Breast epithelium (tissue), 4 donors: ENCODE measurements around the gene S100Z. TPM values are rescaled to one million over a fixed set of nuclear protein-coding genes. Genes with fewer than 3 reads are reported as not detected.
"Not testable (repeated sequence)": the region's sequence is repeated elsewhere in the genome, so short reads cannot be mapped to it uniquely, and the experiment has no call there.

ENCODE experiments used
- DNase-seq, 2 donors: peaks; one replicate each; pipeline ENCODE4 v3.0.0-alpha.2; 2019; ENCODE audit warnings: low spot score in 2 of 2
- H3K27ac ChIP-seq, 2 donors: fragments of 200-600 bp; sonication (generic) in 1 of 2; one replicate each; pipeline ENCODE4 v1.5.1; 2016 to 2019; ENCODE audit warnings: mild to moderate bottlenecking in 1 of 2
- H3K27me3 ChIP-seq, 2 donors: fragments of 200-600 bp; sonication (generic) in 1 of 2; one replicate each; pipeline versions ENCODE4 v1.5.1 to v1.6.0; 2017 to 2019; ENCODE audit warnings: control low read depth in 1 of 2, mild to moderate bottlenecking in 1 of 2
- H3K36me3 ChIP-seq: fragments of 200-600 bp; one replicate; pipeline ENCODE4 v1.5.1; 2019
- H3K4me1 ChIP-seq, 2 donors: fragments of 200-600 bp; sonication (generic); one replicate each; pipeline ENCODE4 v1.5.1; 2016 to 2019; ENCODE audit warnings: control low read depth in 1 of 2
- H3K4me3 ChIP-seq, 3 donors: fragments of 200-600 bp; sonication (generic); 1 replicate in 2 of 3; 2 replicates in 1 of 3; pipeline ENCODE4 v1.5.1; 2016 to 2019; ENCODE audit warnings: mild to moderate bottlenecking in 3 of 3, moderate library complexity in 2 of 3
- H3K9me3 ChIP-seq, 2 donors: fragments of 200-600 bp; sonication (generic) in 1 of 2; one replicate each; pipeline ENCODE4 v1.5.1; 2016 to 2019; ENCODE audit warnings: control low read depth in 1 of 2
- CTCF ChIP-seq, 3 donors: fragments of 450-650 bp; IDR thresholded peaks; one replicate each; pipeline ENCODE4 v1.5.1; 2016 to 2017; ENCODE audit warnings: antibody characterized with exemption in 3 of 3, mild to moderate bottlenecking in 3 of 3, moderate library complexity in 3 of 3
- POLR2A ChIP-seq: fragments of 450-650 bp; IDR thresholded peaks from one replicate; pipeline ENCODE4 v1.6.1; 2016; ENCODE audit warnings: antibody characterized with exemption, mild to moderate bottlenecking, moderate library complexity
- POLR2AphosphoS5 ChIP-seq, 3 donors: sonication (generic); formaldehyde crosslinking; IDR thresholded peaks; one replicate each; pipeline ENCODE4 v1.6.1; 2017; ENCODE audit warnings: antibody characterized with exemption in 3 of 3
- intact Hi-C: fragments of 100-400 bp; cut with DNase I; formaldehyde crosslinking; loops from one replicate; pipeline ENCODE4 v1.15.1; 2023; ENCODE audit warnings: low total_unique reads
- total RNA-seq, 3 donors: library from RNA; depleted of rRNA; stranded (reverse); fragments of >200 nt; gene quantifications; one replicate each; pipeline ENCODE4 v1.1.0, GENCODE V29; 2016

S100Z gene
- total RNA-seq, 3 donors from 2014 or later: 0.33 to 1.0 TPM; not detected in 1

GRCh38 chr5:76941442-76941841, 91.6 kb downstream of the S100Z start:
- Histone ChIP-seq H3K36me3 (no peaks in the 10 kb centered on the region), H3K27me3 (no peaks in the 10 kb centered on the region), H3K27ac (no peak overlapping the region), H3K4me3 (no peak overlapping the region), H3K4me1 (no peaks in the 10 kb centered on the region), H3K9me3 (no peaks in the 10 kb centered on the region)
- intact Hi-C loops: no loop called here
- no peak for DNase-seq
- no peak for TF ChIP-seq POLR2AphosphoS5 (IDR thresholded peaks at IDR 0.05)
- no peak for TF ChIP-seq POLR2A
- no peak for TF ChIP-seq CTCF (IDR thresholded peaks at IDR 0.05)

DNA sequence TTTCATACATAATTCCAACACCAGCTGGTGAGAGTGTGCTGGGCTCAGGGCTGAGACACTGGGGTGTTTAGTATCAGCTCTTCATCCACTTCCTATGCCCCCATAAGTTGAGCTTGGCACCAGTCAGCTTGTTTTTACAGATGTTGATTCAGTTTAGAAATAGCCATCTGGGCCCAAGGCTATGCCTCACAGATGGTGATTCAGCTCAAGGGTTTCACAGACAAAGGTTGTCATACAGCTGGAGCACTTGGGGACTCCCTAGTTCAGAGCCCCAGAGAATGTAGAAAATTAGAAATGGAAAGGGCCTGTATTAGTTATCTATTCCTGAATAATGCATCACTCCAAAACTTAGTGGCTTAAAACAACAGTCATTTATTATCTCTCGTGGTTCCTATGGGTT, 92.8 kb downstream of the S100Z start:
- Histone ChIP-seq H3K36me3 (no peaks in the 10 kb centered on the region), H3K27me3 (no peaks in the 10 kb centered on the region), H3K27ac (no peak overlapping the region), H3K9me3 (no peaks in the 10 kb centered on the region), H3K4me3 (no peak overlapping the region), H3K4me1 (no peaks in the 10 kb centered on the region)
- TF ChIP-seq CTCF (IDR thresholded peaks at IDR 0.05) (no peak), POLR2A (no peak), POLR2AphosphoS5 (IDR thresholded peaks at IDR 0.05) (no peak)
- DNase-seq: no peak
- intact Hi-C loops: no loop called here

DNA sequence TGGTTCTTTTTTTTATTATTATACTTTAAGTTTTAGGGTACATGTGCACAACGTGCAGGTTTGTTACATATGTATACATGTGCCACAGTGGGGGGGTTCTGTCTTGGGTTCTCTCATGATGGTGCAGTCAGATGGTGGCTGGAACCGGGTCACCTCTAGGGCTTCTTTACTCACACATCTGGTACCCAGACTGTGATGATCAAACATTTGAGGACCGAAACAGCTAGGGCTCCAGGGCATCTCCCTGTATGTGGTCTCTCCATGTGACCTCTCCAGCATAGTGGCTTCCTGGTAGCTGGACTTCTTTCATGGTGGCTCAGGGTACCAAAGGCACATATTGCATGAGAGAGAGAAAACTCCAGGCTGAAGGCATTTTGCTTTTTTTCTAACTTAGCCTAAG, 93.2 kb downstream of the S100Z start:
- Histone ChIP-seq H3K27me3 (no peaks in the 10 kb centered on the region), H3K27ac (no peak overlapping the region), H3K4me3 (no peak overlapping the region), H3K4me1 (no peaks in the 10 kb centered on the region), H3K36me3 (no peaks in the 10 kb centered on the region), H3K9me3 (no peaks in the 10 kb centered on the region)
- intact Hi-C loops: no loop called here
- no peak for DNase-seq
- TF ChIP-seq POLR2AphosphoS5 (IDR thresholded peaks at IDR 0.05) (no peak), CTCF (IDR thresholded peaks at IDR 0.05) (no peak), POLR2A (no peak)

DNA sequence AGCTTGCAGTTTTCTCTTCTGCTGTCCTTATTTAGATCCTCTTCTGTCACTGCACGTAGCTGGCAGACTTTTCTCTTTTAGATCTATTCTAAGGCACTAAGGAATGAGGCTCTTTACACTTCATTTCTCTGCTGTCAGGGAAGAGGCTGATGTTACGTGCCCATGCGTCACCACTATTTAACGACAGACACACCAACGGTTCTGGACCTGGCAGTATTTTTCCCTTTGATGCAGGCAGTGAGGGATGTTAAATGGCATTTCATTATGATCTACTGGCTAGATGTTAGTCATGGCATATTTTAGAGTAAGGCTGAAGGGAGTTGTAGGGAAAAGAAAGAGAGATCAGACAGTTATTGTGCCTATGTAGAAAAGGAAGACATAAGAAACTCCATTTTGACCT, 94.8 kb downstream of the S100Z start:
- Histone ChIP-seq H3K27ac (no peak overlapping the region), H3K4me1 (no peaks in the 10 kb centered on the region), H3K4me3 (no peak overlapping the region), H3K9me3 (no peaks in the 10 kb centered on the region), H3K36me3 (no peaks in the 10 kb centered on the region), H3K27me3 (no peaks in the 10 kb centered on the region)
- intact Hi-C loops: no loop called here
- TF ChIP-seq POLR2A (no peak), CTCF (IDR thresholded peaks at IDR 0.05) (no peak), POLR2AphosphoS5 (IDR thresholded peaks at IDR 0.05) (no peak)
- no peak for DNase-seq

- H3K4me1 ChIP-seq, H3K9me3 ChIP-seq, intact Hi-C loops, DNase-seq, H3K27me3 ChIP-seq, H3K27ac ChIP-seq, H3K4me3 ChIP-seq, H3K36me3 ChIP-seq: not testable (repeated sequence)
These were observed 95.4 kb downstream of the S100Z start for GRCh38 chr5:76945238-76945637.

GRCh38 chr5:76946090-76946489, 96.3 kb downstream of the S100Z start:
- Histone ChIP-seq H3K27me3 (no peaks in the 10 kb centered on the region), H3K4me1 (no peaks in the 10 kb centered on the region), H3K36me3 (no peaks in the 10 kb centered on the region), H3K27ac (no peak overlapping the region), H3K4me3 (no peak overlapping the region), H3K9me3 (no peaks in the 10 kb centered on the region)
- no peak for DNase-seq
- intact Hi-C loops: no loop called here
- TF ChIP-seq POLR2AphosphoS5 (IDR thresholded peaks at IDR 0.05): no peak
- TF ChIP-seq POLR2A: no peak
- TF ChIP-seq CTCF (IDR thresholded peaks at IDR 0.05): no peak
